GM18861 (cell line): ENCODE measurements around the gene PPCS.
"Not testable (repeated sequence)": the region's sequence is repeated elsewhere in the genome, so short reads cannot be mapped to it uniquely, and the experiment has no call there.

Experiments
- ATAC-seq: cut with Tn5 transposase; IDR thresholded peaks from one replicate; pipeline ENCODE4 v1.9.1; 2021; ENCODE audit not compliant: unreplicated experiment

Gene PPCS

DNA sequence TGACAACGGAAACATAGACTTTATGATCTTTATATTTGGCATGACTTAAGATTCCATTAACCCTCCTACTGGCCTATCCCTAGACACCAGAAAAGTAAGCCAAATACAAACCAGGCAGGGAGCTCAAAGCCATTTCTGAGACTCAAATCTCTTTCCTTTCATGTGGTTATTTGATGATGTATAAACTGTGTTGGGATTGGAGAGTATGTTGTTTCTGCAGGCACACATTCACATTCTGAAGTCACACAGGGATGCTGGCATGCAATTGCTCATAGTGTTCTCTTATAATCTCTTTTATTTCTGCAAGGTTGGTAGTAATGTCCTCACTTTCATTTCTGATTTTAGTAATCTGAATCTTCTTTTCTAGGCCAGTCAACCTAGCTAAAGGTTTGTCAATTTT, 6.3 kb upstream of the PPCS start:
- ATAC-seq: no peak

- ATAC-seq: no peak
These were observed 3.0 kb upstream of the PPCS start for GRCh38 chr1:42453386-42453785.

DNA sequence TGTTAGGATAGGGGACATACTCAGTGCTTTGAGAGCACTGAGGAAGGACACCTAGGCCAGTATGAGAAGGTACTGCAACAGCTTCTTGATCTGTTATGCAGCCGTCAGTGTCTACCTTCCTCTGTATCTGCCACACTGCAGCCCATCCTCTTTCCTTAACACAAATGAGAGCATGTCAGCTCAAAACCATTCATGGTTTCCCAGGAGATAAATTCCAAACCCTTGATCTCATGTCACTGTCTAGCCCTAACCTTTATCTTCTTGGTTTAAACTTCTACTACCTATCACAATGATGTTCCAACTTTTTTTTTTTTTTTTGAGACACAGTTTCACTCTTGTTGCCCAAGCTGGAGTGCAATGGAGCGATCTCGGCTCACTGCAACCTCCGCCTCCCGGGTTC, 1.9 kb upstream of the PPCS start:
- ATAC-seq: no peak

DNA sequence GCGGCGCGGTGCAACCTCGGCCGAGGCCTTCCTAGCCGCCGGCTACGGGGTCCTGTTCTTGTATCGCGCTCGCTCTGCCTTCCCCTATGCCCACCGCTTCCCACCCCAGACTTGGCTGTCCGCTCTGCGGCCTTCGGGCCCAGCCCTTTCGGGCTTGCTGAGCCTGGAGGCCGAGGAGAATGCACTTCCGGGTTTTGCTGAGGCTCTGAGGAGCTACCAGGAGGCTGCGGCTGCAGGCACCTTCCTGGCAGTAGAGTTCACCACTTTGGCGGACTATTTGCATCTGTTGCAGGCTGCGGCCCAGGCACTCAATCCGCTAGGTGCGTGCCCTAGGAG, 379 bp downstream of the PPCS start:
- peak; percentile 41 for ATAC-seq

- ATAC-seq: no peak
These were observed 4.9 kb downstream of the PPCS start for GRCh38 chr1:42461196-42461595.

GRCh38 chr1:42462828-42463763, 6.8 kb downstream of the PPCS start, which contains the start of gene CCDC30:
TSS of gene CCDC30 (plus strand) at chr1:42463286. CDS start at chr1:42480552, 17,266 bp downstream.
- peak; percentile 95 for ATAC-seq

- no peak for ATAC-seq
These were observed 7.6 kb downstream of the PPCS start for GRCh38 chr1:42463921-42464320.

GRCh38 chr1:42466030-42466429, 9.7 kb downstream of the PPCS start:
- ATAC-seq: no peak

- no peak for ATAC-seq
These were observed 13.4 kb downstream of the PPCS start for GRCh38 chr1:42469727-42470126.

GRCh38 chr1:42476605-42477004, 20.3 kb downstream of the PPCS start:
- ATAC-seq: no peak

GRCh38 chr1:42477354-42477753, 21.0 kb downstream of the PPCS start:
- ATAC-seq: not testable (repeated sequence)

DNA sequence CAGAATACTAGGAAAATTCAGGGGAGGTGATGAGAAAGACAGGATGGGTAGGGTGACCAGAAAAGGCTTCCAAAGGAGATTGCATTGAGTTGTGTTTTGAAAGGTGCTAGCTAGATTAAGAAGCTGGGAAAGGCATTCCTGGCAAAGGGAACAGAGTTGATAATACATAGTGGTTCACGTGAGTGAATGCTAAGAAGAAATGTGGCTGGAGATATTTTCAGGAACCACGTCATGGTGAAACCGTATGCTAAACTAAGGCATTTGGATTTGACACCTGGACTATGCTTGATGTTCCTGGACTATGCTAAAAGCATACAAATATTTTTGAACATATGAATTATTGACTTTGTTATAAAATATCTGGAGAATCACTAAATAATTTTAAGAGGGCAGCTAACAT, 21.4 kb downstream of the PPCS start:
- ATAC-seq: no peak

- ATAC-seq: no peak
These were observed 23.3 kb downstream of the PPCS start for GRCh38 chr1:42479621-42480020.

- ATAC-seq: no peak
These were observed 24.6 kb downstream of the PPCS start for GRCh38 chr1:42480921-42481320.

DNA sequence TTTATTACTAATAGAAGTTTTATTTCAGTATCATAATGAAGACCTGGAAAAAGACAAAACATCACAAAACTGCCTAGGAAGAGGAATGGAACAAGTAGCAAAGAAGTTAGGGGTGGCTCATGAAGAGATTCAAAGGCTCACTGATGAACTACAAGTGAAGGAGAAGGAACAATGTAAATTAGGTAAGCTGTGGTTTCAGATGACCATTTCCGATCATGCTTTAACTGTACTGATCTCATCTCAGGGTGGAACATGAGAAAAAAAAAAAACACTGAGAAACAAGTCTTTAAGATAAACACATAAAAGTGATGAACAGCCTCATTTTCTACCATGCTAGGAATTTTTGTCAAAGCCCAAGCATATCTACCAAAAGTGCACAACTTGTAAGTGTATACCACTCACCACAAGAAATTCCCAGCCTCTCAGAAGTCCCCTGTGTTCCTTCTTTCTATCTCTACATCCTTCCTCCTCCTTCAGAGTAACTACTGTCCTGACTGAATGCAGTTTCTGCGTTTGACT, 26.4 kb downstream of the PPCS start:
- ATAC-seq: no peak

- ATAC-seq: no peak
These were observed 28.0 kb downstream of the PPCS start for GRCh38 chr1:42484382-42484781.

GRCh38 chr1:42490237-42490636, 33.9 kb downstream of the PPCS start:
- no peak for ATAC-seq

- ATAC-seq: not testable (repeated sequence)
These were observed 45.7 kb downstream of the PPCS start for GRCh38 chr1:42502031-42502430.

DNA sequence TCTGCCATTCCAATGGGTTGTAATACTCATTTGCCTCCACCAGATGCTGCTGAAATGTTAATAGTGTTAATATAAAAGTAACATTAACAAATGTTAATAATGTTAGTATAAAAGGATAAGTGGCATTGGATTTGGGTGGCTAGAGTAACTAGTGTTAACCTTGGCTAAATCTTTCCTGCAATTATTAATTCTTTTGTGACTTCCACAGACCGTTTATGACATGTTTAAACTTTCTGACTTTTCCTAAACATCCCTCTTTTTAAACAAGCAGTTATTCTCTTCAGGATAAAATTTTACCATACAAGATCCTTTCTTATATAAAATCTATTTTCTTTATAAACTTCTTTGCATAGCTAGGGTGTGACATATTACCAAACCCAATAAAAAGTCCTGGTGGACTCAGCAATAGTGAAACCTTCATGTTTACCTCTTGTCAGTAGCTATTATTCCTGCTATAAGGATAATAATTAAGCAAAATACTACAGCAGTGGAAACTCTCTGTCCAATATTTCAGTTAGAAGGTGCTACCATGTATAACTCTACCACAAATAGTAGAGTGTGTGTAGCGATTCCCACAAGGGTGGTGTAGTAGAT, 48.3 kb downstream of the PPCS start:
- ATAC-seq: no peak

GRCh38 chr1:42506576-42506975, 50.2 kb downstream of the PPCS start:
- no peak for ATAC-seq
